ENCODE results near the gene FOSL1. TPM values are rescaled to one million over a fixed set of nuclear protein-coding genes. Genes with fewer than 3 reads are reported as not detected.
A peak's percentile ranks its signal among the peaks of the same experiment; 100 is the strongest.

FOSL1 gene
- total RNA-seq, 3 donors from 2014 or later (not counting 1 experiment from before 2014, with no cell fraction given), result 3.4 to 9.0 (median 6.8) TPM

- ATAC-seq (no peak), DNase-seq (no peak)
- Mint-ChIP-seq H3K36me3 (no peaks in the 10 kb centered on the region), H3K4me1 (peaks cover 15 to 31% of the 10 kb centered on the region in 2 donors), H3K27ac (no peak overlapping the region), H3K4me3 (no peak overlapping the region), H3K27me3 (ENCODE audit: low read depth in 2 of 2) (no peaks in the 10 kb centered on the region), H3K9me3 (no peaks in the 10 kb centered on the region)
- Histone ChIP-seq H3K27ac (ENCODE audit: low read length) (no peak overlapping the region), H3K9me3 (ENCODE audit: control insufficient read depth, insufficient read depth, low read length) (no peaks in the 10 kb centered on the region), H3K4me3 (ENCODE audit: low read length) (no peak overlapping the region), H3K4me1 (ENCODE audit: control insufficient read depth, insufficient read depth, low read length) (peaks cover 42% of the 10 kb centered on the region), H3K27me3 (ENCODE audit: control insufficient read depth, insufficient read depth, low read length) (no peaks in the 10 kb centered on the region), H3K36me3 (ENCODE audit: control insufficient read depth, insufficient read depth, low read length) (peaks cover 35% of the 10 kb centered on the region)
- intact Hi-C loops (cut with micrococcal nuclease), result no loop called here
- WGBS (ENCODE audit: insufficient coverage), result 97% methylated on average over 10 of the region's 10 CpGs
- no peak for TF ChIP-seq CTCF (IDR thresholded peaks at IDR 0.05)
These were observed 21.7 kb upstream of the FOSL1 start for GRCh38 chr11:65921876-65922275.

- H3K27ac Mint-ChIP-seq, result no peak overlapping the region
- H3K4me1 Mint-ChIP-seq, result peaks cover 18 to 37% of the 10 kb centered on the region in 2 donors
- H3K36me3 Mint-ChIP-seq, result no peaks in the 10 kb centered on the region
- Histone ChIP-seq H3K4me3 (ENCODE audit: low read length) (no peak overlapping the region), H3K36me3 (ENCODE audit: control insufficient read depth, insufficient read depth, low read length) (peaks cover 35% of the 10 kb centered on the region), H3K27me3 (ENCODE audit: control insufficient read depth, insufficient read depth, low read length) (no peaks in the 10 kb centered on the region), H3K9me3 (ENCODE audit: control insufficient read depth, insufficient read depth, low read length) (no peaks in the 10 kb centered on the region), H3K4me1 (ENCODE audit: control insufficient read depth, insufficient read depth, low read length) (peaks cover 48% of the 10 kb centered on the region), H3K27ac (ENCODE audit: low read length) (no peak overlapping the region)
- no peak for TF ChIP-seq CTCF (IDR thresholded peaks at IDR 0.05)
- no peaks in the 10 kb centered on the region for H3K27me3 Mint-ChIP-seq (ENCODE audit: low read depth in 2 of 2)
- no peaks in the 10 kb centered on the region for H3K9me3 Mint-ChIP-seq
- intact Hi-C loops (cut with micrococcal nuclease), result no loop called here
- ATAC-seq (no peak), DNase-seq (no peak)
- H3K4me3 Mint-ChIP-seq, result peak overlapping the region; percentile 63
- 93% methylated on average over 12 of the region's 12 CpGs for WGBS (ENCODE audit: insufficient coverage)
These were observed 20.9 kb upstream of the FOSL1 start for GRCh38 chr11:65921033-65921555.

GRCh38 chr11:65920372-65920802 is 20.2 kb upstream of the FOSL1 start:
- DNase-seq (no peak), ATAC-seq (no peak)
- intact Hi-C loops (cut with micrococcal nuclease), result no loop called here
- H3K27me3 ChIP-seq (ENCODE audit: control insufficient read depth, insufficient read depth, low read length), result no peaks in the 10 kb centered on the region
- Mint-ChIP-seq H3K27ac (peak overlapping the region; percentile 77 to 90), H3K4me3 (peak overlapping the region; percentile 89), H3K36me3 (no peaks in the 10 kb centered on the region), H3K27me3 (ENCODE audit: low read depth in 2 of 2) (no peaks in the 10 kb centered on the region), H3K4me1 (peaks cover 18 to 42% of the 10 kb centered on the region in 2 donors), H3K9me3 (no peaks in the 10 kb centered on the region)
- H3K9me3 ChIP-seq (ENCODE audit: control insufficient read depth, insufficient read depth, low read length), result no peaks in the 10 kb centered on the region
- peak overlapping the region; percentile 67 for H3K27ac ChIP-seq (ENCODE audit: low read length)
- WGBS (ENCODE audit: insufficient coverage), result 79% methylated on average over 15 of the region's 15 CpGs
- TF ChIP-seq CTCF (IDR thresholded peaks at IDR 0.05), result no peak
- peak overlapping the region; percentile 92 for H3K4me3 ChIP-seq (ENCODE audit: low read length)
- H3K4me1 ChIP-seq (ENCODE audit: control insufficient read depth, insufficient read depth, low read length), result peaks cover 55% of the 10 kb centered on the region
- peaks cover 35% of the 10 kb centered on the region for H3K36me3 ChIP-seq (ENCODE audit: control insufficient read depth, insufficient read depth, low read length)
